DMS53 treated with DMSO at 0.1 percent for 48 hours (cell line): ENCODE measurements around the gene C14orf119.

Experiments used
- DNase-seq: peaks from one replicate; lab custom pipeline; 2025; ENCODE audit not compliant: unreplicated experiment; lab: John Stamatoyannopoulos, UW

The C14orf119 gene

DNA sequence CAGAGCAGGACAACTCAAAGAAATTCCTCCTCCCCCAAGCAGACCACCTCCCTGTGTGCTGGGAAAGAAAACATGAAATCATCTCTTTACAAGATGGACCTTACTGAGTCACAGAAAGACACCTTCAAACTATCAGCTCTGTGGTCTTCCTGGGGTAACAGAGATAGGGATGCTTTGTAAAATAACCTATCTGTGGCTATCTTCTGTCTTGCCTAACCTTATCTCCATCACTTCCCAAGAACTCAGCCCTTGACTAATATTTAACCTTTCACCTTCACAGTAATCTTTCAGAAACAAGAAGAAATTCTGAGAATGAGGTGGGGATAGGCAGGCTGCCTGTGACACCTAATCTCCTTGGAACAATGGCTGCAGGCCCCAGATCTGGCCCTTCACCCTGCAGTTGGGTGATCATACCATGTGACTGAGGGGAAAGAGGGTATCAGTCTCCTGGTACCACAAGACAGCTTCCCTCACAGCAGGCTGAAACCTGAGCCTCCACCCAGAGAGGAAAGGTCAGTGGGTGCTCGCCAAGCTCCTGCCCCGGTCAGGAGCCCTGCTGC is 51.1 kb downstream of the C14orf119 start:
- no peak for DNase-seq

DNA sequence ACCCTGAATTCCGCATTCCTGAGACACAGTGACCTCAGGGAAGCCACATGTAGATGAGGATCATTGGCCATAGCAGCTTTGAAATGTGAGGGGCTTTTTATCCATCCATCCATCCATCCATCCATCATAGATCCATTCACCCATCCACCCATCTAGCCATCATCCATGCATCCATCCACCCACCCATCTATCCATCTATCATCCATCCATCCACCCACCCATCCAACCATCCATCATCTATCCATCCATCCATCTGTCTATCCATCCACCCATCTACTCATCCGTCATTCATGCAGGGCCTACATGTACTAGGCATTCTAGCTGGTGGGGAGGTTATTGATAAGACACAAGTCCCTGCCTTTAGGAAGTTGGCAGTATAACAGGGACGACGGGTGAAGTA is 51.7 kb downstream of the C14orf119 start:
- no peak for DNase-seq

DNA sequence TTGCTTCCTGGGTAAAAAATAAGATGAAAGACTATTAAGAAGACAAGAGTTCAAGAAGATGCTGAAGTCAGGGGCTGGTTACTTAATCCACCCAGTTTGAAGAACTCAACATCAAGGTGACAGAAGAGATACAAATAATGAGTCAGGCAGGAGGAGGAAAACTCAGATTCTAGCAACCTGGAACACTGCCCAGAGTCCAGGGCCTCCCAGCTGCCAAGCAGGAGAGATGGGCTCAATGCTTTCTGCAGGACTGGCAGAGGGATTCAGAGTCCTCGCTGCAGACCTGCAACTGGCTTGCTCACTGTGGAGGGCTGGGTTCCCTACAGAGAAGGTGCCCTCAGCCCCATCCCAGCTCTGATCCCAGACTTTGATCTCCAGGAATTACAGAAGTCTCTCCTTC is 52.4 kb downstream of the C14orf119 start:
- no peak for DNase-seq

DNA sequence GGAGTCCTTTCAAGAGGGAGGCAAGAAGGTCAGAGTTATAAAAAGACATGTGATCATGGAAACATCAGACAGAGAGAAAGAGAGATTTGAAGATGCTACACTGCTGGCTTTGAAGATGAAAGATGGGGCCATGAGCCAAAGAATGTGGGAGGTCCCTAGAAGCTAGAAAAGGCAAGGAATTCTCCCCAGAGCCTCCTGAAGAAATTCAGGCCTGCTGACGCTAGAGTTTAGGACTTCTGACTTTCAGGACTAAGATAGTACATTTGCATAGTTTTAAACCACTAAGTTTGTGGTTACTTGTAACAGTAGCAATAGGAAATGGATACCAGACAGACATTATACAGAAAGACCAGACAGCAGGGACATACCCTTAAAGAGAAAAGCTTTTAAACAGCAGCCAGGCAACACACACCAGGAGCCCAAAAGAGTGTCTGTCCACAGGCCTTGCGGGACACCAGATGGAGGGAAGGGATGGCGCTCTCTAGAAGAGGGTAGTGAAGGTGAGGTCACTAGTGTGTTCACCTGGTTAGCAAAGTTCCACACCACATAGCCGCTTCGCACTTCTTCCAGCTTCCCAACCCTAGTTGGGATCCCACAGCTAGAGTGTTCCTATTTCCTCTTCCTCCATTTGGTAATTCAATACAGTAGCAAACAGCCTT is 53.4 kb downstream of the C14orf119 start:
- no peak for DNase-seq

DNA sequence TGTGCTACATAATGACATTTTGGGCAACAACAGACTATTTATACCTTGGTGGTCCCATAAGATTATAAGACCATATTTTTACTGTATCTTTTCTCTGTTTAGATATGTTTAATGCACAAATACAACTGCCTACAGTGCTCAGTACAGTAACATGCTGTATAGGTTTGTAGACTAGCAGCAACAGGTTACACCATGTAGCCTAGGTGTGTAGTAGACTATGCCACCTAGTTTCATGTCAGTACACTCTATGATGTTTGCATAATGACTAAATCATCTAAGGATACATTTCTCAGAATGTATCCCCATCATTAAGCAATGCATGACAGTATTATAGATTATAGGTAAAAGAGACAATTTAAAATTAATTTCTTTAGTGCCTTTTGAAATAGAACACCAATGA is 54.4 kb downstream of the C14orf119 start:
- DNase-seq = no peak
